Measurements from ENCODE around the gene WDR26.
"Not testable (repeated sequence)": the region's sequence is repeated elsewhere in the genome, so short reads cannot be mapped to it uniquely, and the experiment has no call there.

The WDR26 gene

GRCh38 chr1:224429616-224430326, 4.8 kb downstream of the WDR26 start:
- peak overlapping the region; percentile 98 to 100 for H3K27ac ChIP-seq
- H3K4me1 ChIP-seq = peaks cover 0 to 76% (median 33%) of the 10 kb centered on the region in 4 donors
- H3K27me3 ChIP-seq = no peaks in the 10 kb centered on the region
- H3K4me3 ChIP-seq = no peak overlapping the region
- no peaks in the 10 kb centered on the region for H3K9me3 ChIP-seq
- intact Hi-C loops (cut with DNase I; ENCODE audit: low total_unique reads) = loop anchor here (5.0 kb wide), 1 partner anchor 67 kb away; no protein-coding TSS in a partner anchor
- no peak for DNase-seq
- TF ChIP-seq, protein P1, sequence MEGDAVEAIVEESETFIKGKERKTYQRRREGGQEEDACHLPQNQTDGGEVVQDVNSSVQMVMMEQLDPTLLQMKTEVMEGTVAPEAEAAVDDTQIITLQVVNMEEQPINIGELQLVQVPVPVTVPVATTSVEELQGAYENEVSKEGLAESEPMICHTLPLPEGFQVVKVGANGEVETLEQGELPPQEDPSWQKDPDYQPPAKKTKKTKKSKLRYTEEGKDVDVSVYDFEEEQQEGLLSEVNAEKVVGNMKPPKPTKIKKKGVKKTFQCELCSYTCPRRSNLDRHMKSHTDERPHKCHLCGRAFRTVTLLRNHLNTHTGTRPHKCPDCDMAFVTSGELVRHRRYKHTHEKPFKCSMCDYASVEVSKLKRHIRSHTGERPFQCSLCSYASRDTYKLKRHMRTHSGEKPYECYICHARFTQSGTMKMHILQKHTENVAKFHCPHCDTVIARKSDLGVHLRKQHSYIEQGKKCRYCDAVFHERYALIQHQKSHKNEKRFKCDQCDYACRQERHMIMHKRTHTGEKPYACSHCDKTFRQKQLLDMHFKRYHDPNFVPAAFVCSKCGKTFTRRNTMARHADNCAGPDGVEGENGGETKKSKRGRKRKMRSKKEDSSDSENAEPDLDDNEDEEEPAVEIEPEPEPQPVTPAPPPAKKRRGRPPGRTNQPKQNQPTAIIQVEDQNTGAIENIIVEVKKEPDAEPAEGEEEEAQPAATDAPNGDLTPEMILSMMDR (IDR thresholded peaks at IDR 0.05) = no peak
- peaks cover 0 to 15% (median 2%) of the 10 kb centered on the region in 3 donors for H3K36me3 ChIP-seq

DNA sequence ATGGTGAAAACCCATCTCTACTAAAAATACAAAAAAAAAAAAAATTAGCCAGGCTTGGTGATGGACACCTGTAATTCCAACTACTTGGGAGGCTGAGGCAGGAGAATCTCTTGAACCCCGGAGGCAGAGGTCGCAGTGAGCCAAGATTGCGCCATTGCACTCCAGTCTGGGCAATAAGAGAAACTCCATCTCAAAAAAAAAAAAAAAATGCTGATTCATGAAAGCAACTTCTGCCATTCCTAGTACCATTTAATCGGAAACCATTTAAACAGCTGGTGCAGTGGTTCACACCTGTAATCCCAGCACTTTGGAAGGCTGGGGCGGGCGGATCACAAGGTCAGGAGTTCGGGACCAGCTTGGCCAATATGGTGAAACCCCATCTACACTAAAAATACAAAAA, 5.9 kb downstream of the WDR26 start:
- DNase-seq; H3K9me3 ChIP-seq; H3K27me3 ChIP-seq; H3K4me3 ChIP-seq; intact Hi-C loops (cut with DNase I; ENCODE audit: low total_unique reads): not testable (repeated sequence)
- peaks cover 0 to 81% (median 33%) of the 10 kb centered on the region in 4 donors for H3K4me1 ChIP-seq
- peaks cover 8 to 25% (median 12%) of the 10 kb centered on the region in 3 donors for H3K36me3 ChIP-seq
- peak overlapping the region in 1 of 2 donors; percentile 100 for H3K27ac ChIP-seq

DNA sequence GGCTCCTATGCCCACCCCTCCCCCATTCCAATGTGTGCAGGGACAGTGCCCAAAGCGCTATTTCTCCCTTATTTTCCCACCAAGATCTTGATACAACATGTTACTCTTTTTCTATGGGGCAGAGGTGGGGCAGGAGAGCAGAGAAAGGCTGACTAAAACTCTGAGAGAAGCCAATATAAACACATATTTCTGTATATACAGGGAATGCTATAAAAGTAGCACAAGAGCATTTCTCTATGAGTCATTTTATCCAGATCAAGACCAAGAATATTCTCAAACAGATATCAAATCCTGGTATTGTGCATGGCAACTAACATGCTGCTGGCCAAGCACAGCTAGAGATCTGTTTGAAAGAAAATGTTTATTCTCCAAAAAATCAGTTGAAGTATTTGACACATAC, 7.3 kb downstream of the WDR26 start:
- TF ChIP-seq, protein P1 (IDR thresholded peaks at IDR 0.05) = no peak
- H3K36me3 ChIP-seq = peaks cover 22 to 39% (median 26%) of the 10 kb centered on the region in 3 donors
- H3K27me3 ChIP-seq = no peaks in the 10 kb centered on the region
- H3K4me3 ChIP-seq = no peak overlapping the region
- peak overlapping the region; percentile 7 to 100 for H3K27ac ChIP-seq
- H3K9me3 ChIP-seq = no peaks in the 10 kb centered on the region
- DNase-seq = no peak
- peaks cover 0 to 80% (median 31%) of the 10 kb centered on the region in 4 donors for H3K4me1 ChIP-seq
- intact Hi-C loops (cut with DNase I; ENCODE audit: low total_unique reads) = no loop called here

DNA sequence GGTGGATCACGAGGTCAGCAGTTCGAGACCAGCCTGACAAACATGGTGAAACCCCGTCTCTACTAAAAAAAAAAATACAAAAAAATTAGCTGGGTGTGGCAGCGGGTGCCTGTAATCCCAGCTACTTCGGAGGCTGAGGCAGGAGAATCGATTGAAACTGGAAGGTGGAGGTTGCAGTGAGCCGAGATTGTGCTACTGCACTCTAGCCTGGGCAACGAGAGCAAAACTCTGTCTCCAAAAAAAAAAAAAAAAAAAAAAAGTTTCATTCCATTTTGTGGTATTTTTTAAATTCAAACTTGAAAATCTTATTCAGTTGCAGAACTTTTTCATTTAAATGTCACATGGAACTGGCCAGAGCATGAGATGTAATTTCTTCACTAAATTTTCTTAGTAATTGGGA, 7.7 kb downstream of the WDR26 start:
- H3K9me3 ChIP-seq; DNase-seq; H3K4me3 ChIP-seq; H3K27me3 ChIP-seq; intact Hi-C loops (cut with DNase I; ENCODE audit: low total_unique reads): not testable (repeated sequence)
- H3K27ac ChIP-seq = peak overlapping the region in 1 of 2 donors; percentile 100
- H3K4me1 ChIP-seq = peaks cover 0 to 76% (median 28%) of the 10 kb centered on the region in 4 donors
- peaks cover 27 to 44% (median 31%) of the 10 kb centered on the region in 3 donors for H3K36me3 ChIP-seq

DNA sequence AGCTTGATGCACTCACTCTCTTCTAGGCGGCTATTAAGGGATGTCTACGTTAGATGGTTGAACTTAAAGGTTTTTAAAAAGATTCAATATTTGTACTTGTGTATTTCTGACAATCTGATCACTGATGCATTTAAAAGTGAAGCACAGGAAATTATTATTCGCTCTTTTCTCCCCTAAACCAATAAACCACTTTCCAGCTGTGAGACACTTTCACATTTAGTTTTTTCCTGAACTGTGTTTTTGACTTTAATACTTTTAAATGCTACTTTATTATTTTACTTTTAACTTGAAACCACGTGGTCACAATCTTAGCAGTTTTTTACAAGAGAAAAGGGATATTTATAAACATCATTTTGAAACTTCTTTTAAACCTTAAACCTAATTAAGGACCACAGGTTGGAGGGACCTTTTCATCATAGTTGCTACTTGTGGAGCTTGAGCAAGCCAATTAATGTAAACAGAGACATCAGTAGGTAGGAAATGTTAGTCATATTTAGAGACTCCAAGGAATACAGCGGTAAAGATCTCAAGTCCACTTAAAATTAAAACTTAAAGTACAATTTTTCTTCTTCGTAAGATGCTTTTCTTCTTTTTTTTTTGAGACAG, 9.2 kb downstream of the WDR26 start:
- peaks cover 42 to 59% (median 45%) of the 10 kb centered on the region in 3 donors for H3K36me3 ChIP-seq
- TF ChIP-seq, protein P1 (IDR thresholded peaks at IDR 0.05) = no peak
- no peak overlapping the region for H3K27ac ChIP-seq
- no peaks in the 10 kb centered on the region for H3K27me3 ChIP-seq
- no peaks in the 10 kb centered on the region for H3K9me3 ChIP-seq
- H3K4me1 ChIP-seq = peaks cover 0 to 61% (median 15%) of the 10 kb centered on the region in 4 donors
- intact Hi-C loops (cut with DNase I; ENCODE audit: low total_unique reads) = no loop called here
- no peak overlapping the region for H3K4me3 ChIP-seq
- DNase-seq = no peak

DNA sequence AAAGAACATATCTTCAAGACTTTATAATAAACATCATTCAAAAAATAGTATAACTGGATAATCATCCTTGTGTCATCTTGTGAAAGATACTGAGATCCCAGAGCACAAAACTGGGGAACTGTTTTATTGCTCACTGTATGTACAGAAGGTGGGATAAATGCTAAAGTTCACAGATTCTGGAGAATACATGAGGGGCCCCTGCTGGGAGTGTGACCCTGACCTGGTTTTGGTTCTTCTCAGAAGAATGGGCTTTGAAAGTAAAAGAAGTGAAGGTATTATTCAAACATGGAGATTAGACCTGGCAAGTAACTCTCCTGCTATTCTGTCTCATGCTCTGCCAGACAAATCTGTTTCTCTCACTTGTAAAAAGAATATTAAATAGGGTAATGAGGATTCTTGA, 14.5 kb downstream of the WDR26 start:
- no peak for DNase-seq
- TF ChIP-seq, protein P1 (IDR thresholded peaks at IDR 0.05) = no peak
- peaks cover 0 to 8% (median 0%) of the 10 kb centered on the region in 4 donors for H3K4me1 ChIP-seq
- peaks cover 93 to 100% (median 93%) of the 10 kb centered on the region in 3 donors for H3K36me3 ChIP-seq
- H3K27me3 ChIP-seq = no peaks in the 10 kb centered on the region
- H3K27ac ChIP-seq = no peak overlapping the region
- H3K4me3 ChIP-seq = no peak overlapping the region
- no peaks in the 10 kb centered on the region for H3K9me3 ChIP-seq
- intact Hi-C loops (cut with DNase I; ENCODE audit: low total_unique reads) = no loop called here
